H1 (cell line): ENCODE measurements around the gene SFTPA1. TPM values are rescaled to one million over a fixed set of nuclear protein-coding genes. Genes with fewer than 3 reads are reported as not detected.

Experiments
- CTCF ChIA-PET: fragments of 300-600 bp; sonication (Branson Sonifier 250); formaldehyde crosslinking; loops from one replicate; lab custom pipeline; 2021; ENCODE audit not compliant: partially characterized antibody; lab: Charles Lee
- POLR2A ChIA-PET: fragments of 300-600 bp; sonication (Branson Sonifier 250); formaldehyde crosslinking; loops from one replicate; lab custom pipeline; 2021; ENCODE audit warnings: inconsistent platforms; ENCODE audit not compliant: partially characterized antibody; lab: Charles Lee
- DNase-seq, 2 experiments: peaks; one replicate each; pipeline versions ENCODE4 v3.0.0 to v3.0.0-alpha.2; 2010 to 2022; ENCODE audit warnings: low spot score in 2 of 2, low read depth in 1 of 2, mixed read lengths in 1 of 2
- FAIRE-seq: peaks from 2 replicates; lab custom pipeline; 2011; peaks lifted over from hg19 to GRCh38; lab: Jason Lieb, UNC
- H2AFZ ChIP-seq: 2 replicates; pipeline ENCODE4 v1.8.1; 2012; ENCODE audit warnings: low read length, inconsistent platforms
- H2AK5ac ChIP-seq: 2 replicates; pipeline ENCODE4 v1.6.1; 2013; ENCODE audit warnings: low read depth, low read length
- H2BK120ac ChIP-seq: replicated peaks from 2 replicates; pipeline ENCODE3; 2013; ENCODE audit warnings: low read depth, low read length, inconsistent platforms
- H2BK12ac ChIP-seq: 2 replicates; pipeline ENCODE4 v1.6.1; 2013; ENCODE audit warnings: low read depth, low read length
- H2BK15ac ChIP-seq: 2 replicates; pipeline ENCODE4 v1.6.1; 2013; ENCODE audit warnings: low read length
- H2BK20ac ChIP-seq: 2 replicates; pipeline ENCODE4 v1.6.1; 2013; ENCODE audit warnings: low read length
- H2BK5ac ChIP-seq: 2 replicates; pipeline ENCODE4 v1.6.1; 2013; ENCODE audit warnings: low read depth, low read length
- H3K14ac ChIP-seq: 2 replicates; pipeline ENCODE4 v1.6.1; 2013; ENCODE audit warnings: inconsistent platforms; ENCODE audit not compliant: insufficient read length
- H3K18ac ChIP-seq: 2 replicates; pipeline ENCODE4 v1.6.1; 2013; ENCODE audit warnings: low read length; ENCODE audit errors: extremely low read depth
- H3K23ac ChIP-seq: 2 replicates; pipeline ENCODE4 v1.6.1; 2013; ENCODE audit warnings: inconsistent platforms; ENCODE audit not compliant: insufficient read length
- H3K23me2 ChIP-seq: 2 replicates; pipeline ENCODE4 v1.6.1; 2013; ENCODE audit warnings: low read depth, low read length
- H3K27ac ChIP-seq: 2 replicates; pipeline ENCODE4 v1.6.1; 2011; ENCODE audit warnings: low read depth, low read length, inconsistent platforms
- H3K27me3 ChIP-seq, 4 experiments: replicated peaks in 1 of 4; 1 replicate in 1 of 4; 2 replicates in 3 of 4; pipeline versions ENCODE4 v1.6.1 to v1.8.1; 2011 to 2013; ENCODE audit warnings: low read length in 3 of 4, mild to moderate bottlenecking in 3 of 4, inconsistent platforms in 2 of 4, mixed read lengths in 2 of 4, moderate library complexity in 1 of 4; ENCODE audit not compliant: control insufficient read depth in 3 of 4, insufficient read depth in 3 of 4; ENCODE audit errors: extremely low read depth in 1 of 4
- H3K36me3 ChIP-seq, 4 experiments: 2 replicates each; pipeline versions ENCODE4 v1.6.1 to v1.8.1; 2011 to 2013; ENCODE audit warnings: mild to moderate bottlenecking in 4 of 4, low read length in 3 of 4, moderate library complexity in 2 of 4, control low read depth in 1 of 4, inconsistent platforms in 1 of 4; ENCODE audit not compliant: insufficient read depth in 4 of 4, control insufficient read depth in 2 of 4
- H3K4ac ChIP-seq: replicated peaks from 2 replicates; pipeline ENCODE3; 2013; ENCODE audit warnings: low read length, low read depth, mixed read lengths, inconsistent platforms; ENCODE audit not compliant: insufficient read length
- H3K4me1 ChIP-seq, 4 experiments: replicated peaks in 1 of 4; 1 replicate in 1 of 4; 2 replicates in 3 of 4; pipeline versions ENCODE4 v1.6.1 to v1.8.1; 2011 to 2013; ENCODE audit warnings: low read length in 3 of 4, inconsistent platforms in 2 of 4, mixed read lengths in 1 of 4; ENCODE audit not compliant: insufficient read depth in 4 of 4, control insufficient read depth in 3 of 4
- H3K4me2 ChIP-seq, 2 experiments: 2 replicates each; pipeline versions ENCODE4 v1.6.1 to v1.8.1; 2011 to 2013; ENCODE audit warnings: low read depth in 2 of 2, low read length in 2 of 2, control low read depth in 1 of 2, inconsistent platforms in 1 of 2, mild to moderate bottlenecking in 1 of 2; ENCODE audit not compliant: insufficient read depth in 1 of 2
- H3K4me3 ChIP-seq, 4 experiments: fragments of 200-600, 300-600 bp in 1 of 4; sonication (generic), shearing (Covaris generic), sonication (Bioruptor Twin) in 1 of 4; 2 replicates each; pipeline versions ENCODE4 v1.5.1 to v1.8.1; 2011 to 2016; ENCODE audit warnings: low read length in 4 of 4, low read depth in 3 of 4, control low read depth in 2 of 4, inconsistent platforms in 2 of 4, mild to moderate bottlenecking in 2 of 4, mixed read lengths in 1 of 4, moderate library complexity in 1 of 4; ENCODE audit not compliant: insufficient read depth in 2 of 4; ENCODE audit errors: extremely low read depth in 1 of 4
- H3K56ac ChIP-seq: replicated peaks from 2 replicates; pipeline ENCODE3; 2013; ENCODE audit warnings: low read depth, mild to moderate bottlenecking, mixed read lengths, low read length, inconsistent platforms; ENCODE audit not compliant: insufficient read length
- H3K79me1 ChIP-seq: 2 replicates; pipeline ENCODE4 v1.6.1; 2013; ENCODE audit warnings: low read depth, low read length, control low read depth
- H3K79me2 ChIP-seq, 2 experiments: 2 replicates each; pipeline versions ENCODE4 v1.6.1 to v1.8.1; 2012 to 2013; ENCODE audit warnings: low read length in 2 of 2, mild to moderate bottlenecking in 2 of 2, inconsistent platforms in 1 of 2; ENCODE audit not compliant: insufficient read depth in 2 of 2, control insufficient read depth in 1 of 2
- H3K9ac ChIP-seq, 4 experiments: replicated peaks in 1 of 4; 1 replicate in 1 of 4; 2 replicates in 3 of 4; pipeline versions ENCODE4 v1.6.1 to v1.8.1; 2011 to 2013; ENCODE audit warnings: low read depth in 3 of 4, low read length in 3 of 4, control low read depth in 2 of 4, mild to moderate bottlenecking in 2 of 4, moderate library complexity in 2 of 4, inconsistent platforms in 1 of 4; ENCODE audit errors: extremely low read depth in 1 of 4
- H3K9me3 ChIP-seq, 2 experiments: 2 replicates each; pipeline versions ENCODE4 v1.6.1 to v1.8.1; 2012 to 2013; ENCODE audit warnings: mild to moderate bottlenecking in 2 of 2, moderate library complexity in 2 of 2, control low read depth in 1 of 2, inconsistent platforms in 1 of 2, low read depth in 1 of 2, low read length in 1 of 2, mixed read lengths in 1 of 2; ENCODE audit not compliant: insufficient read depth in 2 of 2
- H4K20me1 ChIP-seq, 2 experiments: replicated peaks in 1 of 2; 2 replicates each; pipeline versions ENCODE3 to v1.8.1; 2011 to 2013; ENCODE audit warnings: inconsistent platforms in 2 of 2, low read length in 2 of 2, mild to moderate bottlenecking in 1 of 2; ENCODE audit not compliant: insufficient read depth in 2 of 2, control insufficient read depth in 1 of 2
- H4K5ac ChIP-seq: 2 replicates; pipeline ENCODE4 v1.6.1; 2013; ENCODE audit warnings: low read length, low read depth, mixed read lengths, inconsistent platforms; ENCODE audit not compliant: insufficient read length
- H4K8ac ChIP-seq: 2 replicates; pipeline ENCODE4 v1.8.0; 2013; ENCODE audit warnings: mild to moderate bottlenecking, moderate library complexity, low read length, inconsistent platforms; ENCODE audit not compliant: insufficient read depth; ENCODE audit errors: extremely low read depth
- H4K91ac ChIP-seq: replicated peaks from 2 replicates; pipeline ENCODE3; 2013; ENCODE audit warnings: low read length, mixed read lengths, inconsistent platforms; ENCODE audit not compliant: insufficient read length
- BCL11A ChIP-seq, 2 experiments: IDR thresholded peaks; one replicate each; pipeline ENCODE4 v1.6.1; 2011; ENCODE audit warnings: low read depth in 2 of 2, low read length in 2 of 2, mild to moderate bottlenecking in 2 of 2
- EZH2 ChIP-seq: fragments of 200-600 bp; sonication (generic); IDR thresholded peaks from 2 replicates; pipeline ENCODE4 v1.7.1; 2012; ENCODE audit warnings: low read depth, mild to moderate bottlenecking, moderate library complexity, low read length, inconsistent platforms; ENCODE audit not compliant: severe bottlenecking
- HDAC2 ChIP-seq, 2 experiments: fragments of 300-600 bp in 1 of 2; sonication (generic) in 1 of 2; IDR thresholded peaks; 2 replicates each; pipeline ENCODE4 v1.6.1; 2011 to 2012; ENCODE audit warnings: low read depth in 2 of 2, low read length in 2 of 2, mild to moderate bottlenecking in 2 of 2, moderate library complexity in 2 of 2, borderline replicate concordance in 1 of 2, inconsistent platforms in 1 of 2
- KDM4A ChIP-seq: IDR thresholded peaks from one replicate; pipeline ENCODE4 v1.7.1; 2012; ENCODE audit warnings: low read depth, mild to moderate bottlenecking, moderate library complexity, low read length, inconsistent platforms; ENCODE audit not compliant: severe bottlenecking
- PHF8 ChIP-seq: fragments of 200-600 bp; sonication (generic); conservative IDR thresholded peaks from 2 replicates; pipeline ENCODE4 v1.7.1; 2012; ENCODE audit warnings: low read depth, mild to moderate bottlenecking, inconsistent platforms, low read length, moderate library complexity
- POLR2A ChIP-seq, 2 experiments: IDR thresholded peaks; 1 replicate in 1 of 2; 2 replicates in 1 of 2; pipeline ENCODE4 v1.6.1; 2011; ENCODE audit warnings: low read depth in 2 of 2, low read length in 2 of 2, mild to moderate bottlenecking in 2 of 2; ENCODE audit errors: control extremely low read depth in 1 of 2
- RXRA ChIP-seq: IDR thresholded peaks from 2 replicates; pipeline ENCODE4 v1.6.1; 2011; ENCODE audit warnings: low read depth, mild to moderate bottlenecking, low read length, moderate library complexity; ENCODE audit not compliant: insufficient read depth
- SAP30 ChIP-seq: fragments of 300-600 bp; sonication (generic); IDR thresholded peaks from 2 replicates; pipeline ENCODE4 v1.7.1; 2012; ENCODE audit warnings: low read length, moderate library complexity, mild to moderate bottlenecking, inconsistent platforms; ENCODE audit not compliant: insufficient read depth, insufficient replicate concordance
- SUZ12 ChIP-seq: fragments of 200-600 bp; sonication (generic); IDR thresholded peaks from 2 replicates; pipeline ENCODE4 v1.6.1; 2012; ENCODE audit warnings: mild to moderate bottlenecking, inconsistent platforms, low read length, moderate library complexity, mixed read lengths
- USF2 ChIP-seq: IDR thresholded peaks from 2 replicates; pipeline ENCODE4 v1.6.1; 2011; ENCODE audit warnings: low read length, improper control_type of control experiment
- YY1 ChIP-seq: IDR thresholded peaks from 2 replicates; pipeline ENCODE4 v1.6.1; 2011; ENCODE audit warnings: low read depth, mild to moderate bottlenecking, low read length
- WGBS, 2 experiments: shearing (Covaris generic) in 1 of 2; methylation state at CpG; one replicate each; pipeline versions ENCODE4 v1.1.6 to v1.1.7; 2013 to 2015; ENCODE audit warnings: low lambda C conversion rate in 2 of 2, mixed read lengths in 2 of 2, inconsistent platforms in 1 of 2, low coverage in 1 of 2, missing lambda C conversion rate in 1 of 2; ENCODE audit not compliant: insufficient replicate concordance in 2 of 2, insufficient coverage in 1 of 2, insufficient read length in 1 of 2; ENCODE audit errors: extremely low coverage in 1 of 2, missing lambda C conversion rate in 1 of 2; 5-methylcytosine and 5-hydroxymethylcytosine counted together
- polyA plus RNA-seq, 7 experiments: library from polyadenylated mRNA; depleted of rRNA in 3 of 7; stranded (reverse) in 5 of 7; unstranded in 2 of 7; fragments of >200 nt in 5 of 7; fragments of 200-250 nt in 2 of 7; gene quantifications; 1 replicate in 5 of 7; 2 replicates in 1 of 7; 4 replicates in 1 of 7; pipeline versions ENCODE4 v1.2.1 to v1.2.3, GENCODE V29; 2011 to 2013; ENCODE audit warnings: missing spikeins in 2 of 7, mixed read lengths in 2 of 7
- total RNA-seq: library from RNA; stranded (reverse); fragmentation: NEBNext Ultra II Directional; extraction: Animal tissue kit (Norgen Biotek cat#: 25700); gene quantifications from 2 replicates; pipeline ENCODE4 v1.2.1, GENCODE V29; 2021
- TF ChIP-seq, protein P1 (sequence below): IDR thresholded peaks from 2 replicates; pipeline ENCODE4 v1.6.1; 2011; ENCODE audit warnings: low read depth, mild to moderate bottlenecking, low read length; ENCODE audit not compliant: insufficient read depth

Gene SFTPA1
- total and polyA plus RNA-seq, 2 of the 8 experiments (the other 6 are each of a cell fraction or from before 2014, with no cell fraction given), result not detected

GRCh38 chr10:79563426-79563825 lies 47.3 kb upstream of the SFTPA1 start:
- no peak overlapping the region for H4K5ac ChIP-seq
- H3K79me1 ChIP-seq, result no peaks in the 10 kb centered on the region
- no peak overlapping the region for H4K91ac ChIP-seq
- no peaks in the 10 kb centered on the region for H3K36me3 ChIP-seq
- no peak overlapping the region for H2BK5ac ChIP-seq
- H3K56ac ChIP-seq, result no peak overlapping the region
- no peaks in the 10 kb centered on the region for H3K23me2 ChIP-seq
- peaks cover 0 to 2% (median 0%) of the 10 kb centered on the region in 4 experiments; a peak in 1 of 7 replicates for H3K4me1 ChIP-seq
- no peak overlapping the region for H4K8ac ChIP-seq
- H3K9me3 ChIP-seq, result no peaks in the 10 kb centered on the region
- no peak overlapping the region for H2BK120ac ChIP-seq
- no peak for FAIRE-seq
- 75% methylated on average over 4 of the region's 4 CpGs; no CpG with 5 or more reads in 1 of the 2 experiments for WGBS, 2 experiments
- H4K20me1 ChIP-seq, result no peaks in the 10 kb centered on the region
- no peak overlapping the region for H3K4me3 ChIP-seq
- no peak overlapping the region for H3K4ac ChIP-seq
- no peaks in the 10 kb centered on the region for H3K79me2 ChIP-seq
- no peak overlapping the region for H2AK5ac ChIP-seq
- no peak overlapping the region for H3K23ac ChIP-seq
- POLR2A ChIA-PET, result no interaction called here
- H3K18ac ChIP-seq, result no peak overlapping the region
- no peak overlapping the region for H2AFZ ChIP-seq
- peaks cover 0 to 3% (median 1%) of the 10 kb centered on the region in 4 experiments; a peak in 2 of 7 replicates for H3K27me3 ChIP-seq
- H3K4me2 ChIP-seq, result no peak overlapping the region
- H2BK12ac ChIP-seq, result no peak overlapping the region
- no peak overlapping the region for H3K27ac ChIP-seq
- H2BK20ac ChIP-seq, result no peak overlapping the region
- no peak overlapping the region for H3K9ac ChIP-seq
- CTCF ChIA-PET, result interaction anchor here (0.9 to 2.0 kb wide), 11 partner anchors 9 to 78 kb away, joined by 3 to 6 read pairs (median 4); partner anchors contain the start of gene SFTPA1
- H3K14ac ChIP-seq, result no peak overlapping the region
- no peak overlapping the region for H2BK15ac ChIP-seq
- no peak for DNase-seq
- no peak for TF ChIP-seq BCL11A (IDR thresholded peaks at IDR 0.05; ENCODE audit: low read depth in 2 of 2, low read length in 2 of 2)
- no peak for TF ChIP-seq POLR2A (IDR thresholded peaks at IDR 0.05; ENCODE audit: control extremely low read depth in 1 of 2, low read depth in 2 of 2, low read length in 2 of 2)
- no peak for TF ChIP-seq SAP30
- TF ChIP-seq, protein P1, sequence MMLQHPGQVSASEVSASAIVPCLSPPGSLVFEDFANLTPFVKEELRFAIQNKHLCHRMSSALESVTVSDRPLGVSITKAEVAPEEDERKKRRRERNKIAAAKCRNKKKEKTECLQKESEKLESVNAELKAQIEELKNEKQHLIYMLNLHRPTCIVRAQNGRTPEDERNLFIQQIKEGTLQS, result no peak
- no peak for TF ChIP-seq SUZ12
- TF ChIP-seq KDM4A, result no peak
- TF ChIP-seq RXRA, result no peak
- no peak for TF ChIP-seq USF2
- TF ChIP-seq HDAC2 (IDR thresholded peaks at IDR 0.05; ENCODE audit: borderline replicate concordance in 1 of 2, low read depth in 2 of 2, low read length in 2 of 2), result no peak
- TF ChIP-seq EZH2, result no peak
- TF ChIP-seq PHF8, result no peak
- no peak for TF ChIP-seq YY1
